COLO829 (cell line): Measurements from ENCODE around the gene AEBP1.
A peak's percentile ranks its signal among the peaks of the same experiment; 100 is the strongest.

Source experiments
- DNase-seq: peaks from one replicate; pipeline ENCODE4 v3.0.0; 2012; ENCODE audit warnings: low spot score

AEBP1 gene

GRCh38 chr7:44142028-44142427 is 37.9 kb downstream of the AEBP1 start:
- DNase-seq: no peak

- DNase-seq: no peak
Observed at GRCh38 chr7:44143646-44144250, 39.6 kb downstream of the AEBP1 start.

DNA sequence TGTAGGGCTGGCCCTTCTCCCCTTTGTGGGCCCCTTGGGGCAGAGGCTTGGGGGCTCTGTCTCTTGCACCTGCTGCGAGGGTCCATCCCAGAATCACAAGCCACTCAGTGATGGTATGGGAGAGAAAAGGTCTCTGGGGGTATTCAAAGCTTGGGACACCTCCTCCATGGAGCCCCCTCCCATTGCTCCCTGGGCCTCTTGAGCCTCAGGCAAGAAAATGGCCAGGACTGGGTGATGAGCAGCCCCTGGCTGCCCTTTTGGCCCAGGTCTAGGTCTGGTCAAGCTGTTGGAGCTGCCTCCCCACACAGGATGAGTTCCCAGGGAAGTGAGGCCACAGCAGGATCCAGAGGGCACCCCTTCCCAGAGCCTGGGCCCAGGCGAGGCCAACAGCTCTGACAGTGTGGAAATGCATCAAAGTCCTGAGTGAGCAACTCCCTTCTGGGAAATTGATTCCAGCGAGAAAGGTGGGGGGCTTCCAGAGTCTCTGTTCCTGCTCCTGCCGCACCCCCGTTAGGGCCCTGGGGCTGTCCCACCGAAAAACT is 40.4 kb downstream of the AEBP1 start:
- DNase-seq: no peak

GRCh38 chr7:44144968-44145478 is 40.9 kb downstream of the AEBP1 start:
- DNase-seq: no peak

DNA sequence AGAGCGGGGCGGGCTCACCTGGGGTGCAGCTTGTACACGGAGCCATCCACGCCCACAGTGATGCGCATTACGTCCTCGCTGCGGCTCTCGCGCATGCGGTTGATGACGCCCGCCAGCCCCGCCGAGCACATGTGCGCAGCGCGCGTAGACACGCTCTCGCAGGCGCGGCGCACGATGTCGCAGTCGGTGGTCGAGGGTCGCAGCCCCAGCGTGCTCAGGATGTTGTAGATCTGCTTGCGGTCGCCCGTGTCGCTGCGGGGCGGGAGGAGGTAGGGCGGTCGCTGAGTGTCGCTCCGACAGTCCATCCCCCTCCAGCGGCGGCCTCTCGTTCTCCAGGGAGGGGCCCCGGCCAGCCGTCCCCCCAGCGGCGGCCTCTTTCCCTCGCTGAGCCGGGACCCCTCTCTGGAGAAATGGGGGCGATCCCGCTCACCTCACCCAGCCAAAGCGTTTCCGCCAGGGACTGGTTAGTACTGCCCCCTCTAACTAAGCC is 41.4 kb downstream of the AEBP1 start:
- no peak for DNase-seq

GRCh38 chr7:44145969-44146911 is 42.1 kb downstream of the AEBP1 start:
- DNase-seq: peak; percentile 62

GRCh38 chr7:44147026-44147991 is 43.2 kb downstream of the AEBP1 start:
- DNase-seq: no peak

DNA sequence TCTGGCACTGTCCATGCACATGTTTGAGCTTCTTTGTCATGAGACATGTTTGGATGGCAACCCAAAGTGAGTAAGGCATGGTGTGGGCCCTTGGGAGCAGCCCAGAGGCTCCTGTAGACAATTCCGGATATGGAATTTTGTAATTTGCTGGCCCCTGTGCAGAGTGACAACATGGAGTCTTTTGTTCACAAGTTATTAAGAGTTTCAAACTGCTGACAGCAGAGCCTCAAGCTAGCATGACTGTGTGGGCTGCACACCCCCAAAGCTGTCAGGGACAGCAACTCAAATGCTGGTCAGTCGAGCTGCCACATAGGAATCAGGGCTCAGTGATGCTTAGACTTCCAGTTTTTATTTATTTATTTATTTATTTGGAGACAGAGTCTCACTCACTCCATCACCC is 44.0 kb downstream of the AEBP1 start:
- no peak for DNase-seq

DNA sequence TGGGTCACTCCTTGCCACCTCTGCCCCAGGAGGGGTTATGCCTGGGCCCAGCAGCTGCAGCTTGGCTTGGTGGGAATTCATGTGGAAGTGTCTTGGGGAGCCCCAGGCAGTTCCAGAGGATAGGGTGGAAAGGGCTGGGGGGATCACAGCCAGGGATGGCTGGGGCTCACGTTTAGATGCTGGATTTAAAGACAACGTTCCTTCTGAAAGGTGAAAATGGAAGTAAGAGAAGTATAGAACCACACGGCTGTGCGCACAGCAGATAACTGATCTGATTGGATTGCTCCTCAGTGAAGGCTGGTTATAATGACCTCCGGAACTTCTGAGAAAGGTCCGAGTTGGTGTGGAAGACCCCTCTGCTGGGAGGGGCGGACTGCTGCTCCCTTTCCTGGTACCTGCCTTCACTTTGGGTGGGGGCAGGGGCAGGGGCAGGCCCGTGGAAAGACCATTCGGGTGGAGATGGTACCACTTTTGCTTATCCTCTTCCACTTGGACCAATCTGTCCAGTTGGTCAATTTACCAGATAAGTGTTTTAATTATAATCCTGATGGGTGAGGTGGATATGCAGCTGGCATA is 44.9 kb downstream of the AEBP1 start:
- no peak for DNase-seq

DNA sequence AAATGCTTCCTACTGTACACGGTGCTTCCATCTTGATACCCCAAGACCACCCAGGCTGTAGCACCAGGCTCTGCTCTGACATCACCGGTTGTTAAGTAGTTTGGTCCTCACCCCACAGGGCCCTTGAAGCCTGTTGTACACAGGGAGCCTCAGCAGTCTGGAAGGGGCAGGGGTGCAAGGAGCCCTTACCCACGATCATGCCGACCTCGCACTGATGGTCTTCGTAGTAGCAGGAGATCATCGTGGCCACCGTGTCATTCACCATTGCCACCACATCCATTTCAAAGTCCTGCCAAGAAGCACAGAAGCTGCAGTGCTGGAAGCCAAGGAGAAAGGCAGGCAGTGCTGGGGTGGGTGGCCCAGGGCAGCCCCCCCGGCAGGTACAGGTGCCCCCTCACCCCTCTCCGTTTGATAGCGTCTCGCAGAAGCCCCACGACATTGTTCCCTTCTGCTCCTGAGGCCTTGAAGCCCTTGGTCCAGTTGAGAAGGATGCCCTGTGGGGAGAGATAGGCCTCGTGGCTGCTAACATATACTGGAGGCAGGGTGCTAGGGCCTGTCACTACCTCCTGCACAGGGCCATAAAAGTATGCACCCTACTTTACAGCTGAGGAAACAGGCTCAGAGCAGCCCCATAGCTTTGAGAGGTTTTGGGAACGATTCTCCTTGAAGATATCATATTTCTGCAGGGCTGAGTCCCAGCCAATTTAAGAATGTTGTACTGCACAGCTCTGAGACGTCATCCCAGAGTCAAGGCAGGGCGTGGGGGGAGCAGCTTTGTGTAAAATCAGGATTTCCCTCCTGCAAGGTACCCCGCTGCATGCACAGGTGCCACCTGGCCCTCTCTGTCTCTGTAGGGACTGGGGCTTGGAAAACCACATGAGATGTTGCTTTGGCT is 45.7 kb downstream of the AEBP1 start:
- DNase-seq: no peak

GRCh38 chr7:44150466-44150832 is 46.3 kb downstream of the AEBP1 start:
- DNase-seq: no peak

GRCh38 chr7:44150966-44151941 is 47.1 kb downstream of the AEBP1 start:
- DNase-seq: no peak

GRCh38 chr7:44151956-44152355 is 47.8 kb downstream of the AEBP1 start:
- no peak for DNase-seq

GRCh38 chr7:44152971-44153947 is 49.1 kb downstream of the AEBP1 start:
- no peak for DNase-seq

DNA sequence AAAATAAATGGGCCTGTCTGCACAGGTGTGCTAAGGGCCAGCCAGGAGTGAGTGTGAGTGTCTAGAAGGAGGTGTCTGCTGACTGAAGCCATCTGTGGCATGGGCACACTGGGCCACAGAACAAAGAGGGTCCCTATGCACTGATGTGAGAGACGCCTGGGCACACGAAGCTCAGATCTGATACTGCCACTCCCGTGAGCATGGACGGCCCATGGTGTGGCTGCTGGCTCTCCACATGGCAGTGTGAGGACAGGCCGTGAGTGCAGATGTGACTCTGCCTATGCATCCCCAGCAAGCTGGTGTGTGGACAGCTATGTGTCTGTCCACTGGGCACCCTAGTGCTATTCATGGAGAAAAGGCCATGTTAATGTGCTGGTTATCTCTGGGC is 49.8 kb downstream of the AEBP1 start:
- no peak for DNase-seq

GRCh38 chr7:44154703-44155102 is 50.6 kb downstream of the AEBP1 start:
- DNase-seq: no peak

GRCh38 chr7:44155191-44156185 is 51.3 kb downstream of the AEBP1 start:
- no peak for DNase-seq
